Measurements from ENCODE around the gene IQCK.

Gene IQCK

DNA sequence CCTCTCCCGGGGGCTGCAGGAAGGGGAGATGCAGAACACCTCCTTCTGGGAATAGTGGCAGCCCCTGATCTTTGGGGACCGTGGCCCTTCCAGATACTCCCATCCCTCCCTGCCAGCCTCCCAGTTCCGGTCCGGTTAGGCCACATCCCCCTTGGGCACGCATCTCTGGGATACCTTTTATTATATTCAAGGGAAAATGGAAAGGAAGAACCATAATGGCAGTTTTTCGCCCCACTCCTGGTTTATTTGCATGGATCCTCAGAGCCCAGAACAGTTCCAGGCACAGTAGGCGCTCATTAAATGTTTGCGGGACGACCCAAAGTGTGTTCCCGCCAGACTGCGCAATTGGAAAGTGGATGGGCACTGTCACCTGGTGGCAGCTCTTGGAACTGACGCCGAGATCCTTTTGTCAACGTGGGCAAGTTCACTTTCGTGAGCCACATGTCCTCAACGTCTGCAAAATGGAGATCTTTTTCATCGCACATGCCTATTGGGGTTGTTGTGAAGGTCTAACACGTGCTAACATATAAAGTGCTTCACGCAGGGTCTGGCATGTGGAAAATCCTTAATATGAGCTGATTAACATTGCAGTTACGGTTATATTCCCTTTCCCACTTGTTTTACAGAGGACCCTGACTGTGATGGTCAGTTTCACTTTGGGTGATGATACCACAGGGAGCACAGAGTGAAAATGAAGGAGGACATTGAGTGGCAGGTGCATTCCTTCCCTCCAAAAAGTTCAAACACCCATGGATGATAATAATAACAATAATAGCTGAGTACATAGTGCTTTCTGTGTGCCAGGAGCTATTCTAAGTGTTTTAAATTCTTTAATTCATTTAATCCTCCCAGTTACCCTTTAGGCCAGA, 168.2 kb downstream of the IQCK start (continued):
- TF ChIP-seq, protein P1, sequence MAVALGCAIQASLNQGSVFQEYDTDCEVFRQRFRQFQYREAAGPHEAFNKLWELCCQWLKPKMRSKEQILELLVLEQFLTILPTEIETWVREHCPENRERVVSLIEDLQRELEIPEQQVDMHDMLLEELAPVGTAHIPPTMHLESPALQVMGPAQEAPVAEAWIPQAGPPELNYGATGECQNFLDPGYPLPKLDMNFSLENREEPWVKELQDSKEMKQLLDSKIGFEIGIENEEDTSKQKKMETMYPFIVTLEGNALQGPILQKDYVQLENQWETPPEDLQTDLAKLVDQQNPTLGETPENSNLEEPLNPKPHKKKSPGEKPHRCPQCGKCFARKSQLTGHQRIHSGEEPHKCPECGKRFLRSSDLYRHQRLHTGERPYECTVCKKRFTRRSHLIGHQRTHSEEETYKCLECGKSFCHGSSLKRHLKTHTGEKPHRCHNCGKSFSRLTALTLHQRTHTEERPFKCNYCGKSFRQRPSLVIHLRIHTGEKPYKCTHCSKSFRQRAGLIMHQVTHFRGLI (tag by site-specific recombination; IDR thresholded peaks at IDR 0.05): no peak
- TF ChIP-seq ZNF10 (tag by site-specific recombination; IDR thresholded peaks at IDR 0.05): no peak
- no peak for TF ChIP-seq ZFHX2 (tag by site-specific recombination; conservative IDR thresholded peaks at IDR 0.05)
- no peak for TF ChIP-seq ZNF174 (tag by site-specific recombination; IDR thresholded peaks at IDR 0.05)
- TF ChIP-seq ZNF350 (tag by site-specific recombination; IDR thresholded peaks at IDR 0.05): no peak
- no peak for TF ChIP-seq SETDB1 (IDR thresholded peaks at IDR 0.05; ENCODE audit: insufficient read length, low read length)
- no peak for TF ChIP-seq ZNF202 (tag by site-specific recombination; IDR thresholded peaks at IDR 0.05; ENCODE audit: borderline replicate concordance)
- TF ChIP-seq ZNF664 (tag by site-specific recombination; IDR thresholded peaks at IDR 0.05): peak; percentile 99
- TF ChIP-seq, protein P2, sequence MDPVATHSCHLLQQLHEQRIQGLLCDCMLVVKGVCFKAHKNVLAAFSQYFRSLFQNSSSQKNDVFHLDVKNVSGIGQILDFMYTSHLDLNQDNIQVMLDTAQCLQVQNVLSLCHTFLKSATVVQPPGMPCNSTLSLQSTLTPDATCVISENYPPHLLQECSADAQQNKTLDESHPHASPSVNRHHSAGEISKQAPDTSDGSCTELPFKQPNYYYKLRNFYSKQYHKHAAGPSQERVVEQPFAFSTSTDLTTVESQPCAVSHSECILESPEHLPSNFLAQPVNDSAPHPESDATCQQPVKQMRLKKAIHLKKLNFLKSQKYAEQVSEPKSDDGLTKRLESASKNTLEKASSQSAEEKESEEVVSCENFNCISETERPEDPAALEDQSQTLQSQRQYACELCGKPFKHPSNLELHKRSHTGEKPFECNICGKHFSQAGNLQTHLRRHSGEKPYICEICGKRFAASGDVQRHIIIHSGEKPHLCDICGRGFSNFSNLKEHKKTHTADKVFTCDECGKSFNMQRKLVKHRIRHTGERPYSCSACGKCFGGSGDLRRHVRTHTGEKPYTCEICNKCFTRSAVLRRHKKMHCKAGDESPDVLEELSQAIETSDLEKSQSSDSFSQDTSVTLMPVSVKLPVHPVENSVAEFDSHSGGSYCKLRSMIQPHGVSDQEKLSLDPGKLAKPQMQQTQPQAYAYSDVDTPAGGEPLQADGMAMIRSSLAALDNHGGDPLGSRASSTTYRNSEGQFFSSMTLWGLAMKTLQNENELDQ (tag by site-specific recombination; IDR thresholded peaks at IDR 0.05; ENCODE audit: low read depth): no peak
- TF ChIP-seq, protein P3, sequence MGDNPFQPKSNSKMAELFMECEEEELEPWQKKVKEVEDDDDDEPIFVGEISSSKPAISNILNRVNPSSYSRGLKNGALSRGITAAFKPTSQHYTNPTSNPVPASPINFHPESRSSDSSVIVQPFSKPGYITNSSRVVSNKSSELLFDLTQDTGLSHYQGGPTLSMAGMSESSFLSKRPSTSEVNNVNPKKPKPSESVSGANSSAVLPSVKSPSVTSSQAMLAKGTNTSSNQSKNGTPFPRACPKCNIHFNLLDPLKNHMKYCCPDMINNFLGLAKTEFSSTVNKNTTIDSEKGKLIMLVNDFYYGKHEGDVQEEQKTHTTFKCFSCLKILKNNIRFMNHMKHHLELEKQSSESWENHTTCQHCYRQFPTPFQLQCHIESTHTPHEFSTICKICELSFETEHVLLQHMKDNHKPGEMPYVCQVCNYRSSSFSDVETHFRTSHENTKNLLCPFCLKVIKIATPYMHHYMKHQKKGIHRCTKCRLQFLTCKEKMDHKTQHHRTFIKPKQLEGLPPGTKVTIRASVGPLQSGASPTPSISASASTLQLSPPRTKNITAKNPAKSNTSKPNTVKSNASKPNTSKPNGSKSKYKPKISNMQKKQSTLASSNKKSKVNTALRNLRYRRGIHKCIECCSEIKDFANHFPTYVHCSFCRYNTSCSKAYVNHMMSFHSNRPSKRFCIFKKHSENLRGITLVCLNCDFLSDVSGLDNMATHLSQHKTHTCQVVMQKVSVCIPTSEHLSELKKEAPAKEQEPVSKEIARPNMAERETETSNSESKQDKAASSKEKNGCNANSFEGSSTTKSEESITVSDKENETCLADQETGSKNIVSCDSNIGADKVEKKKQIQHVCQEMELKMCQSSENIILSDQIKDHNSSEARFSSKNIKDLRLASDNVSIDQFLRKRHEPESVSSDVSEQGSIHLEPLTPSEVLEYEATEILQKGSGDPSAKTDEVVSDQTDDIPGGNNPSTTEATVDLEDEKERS (tag by site-specific recombination; IDR thresholded peaks at IDR 0.05): no peak
- no peak for TF ChIP-seq ZNF677 (tag by site-specific recombination; IDR thresholded peaks at IDR 0.05)
- TF ChIP-seq ZNF792 (tag by site-specific recombination; IDR thresholded peaks at IDR 0.05): peak; percentile 93
- TF ChIP-seq, protein P4, sequence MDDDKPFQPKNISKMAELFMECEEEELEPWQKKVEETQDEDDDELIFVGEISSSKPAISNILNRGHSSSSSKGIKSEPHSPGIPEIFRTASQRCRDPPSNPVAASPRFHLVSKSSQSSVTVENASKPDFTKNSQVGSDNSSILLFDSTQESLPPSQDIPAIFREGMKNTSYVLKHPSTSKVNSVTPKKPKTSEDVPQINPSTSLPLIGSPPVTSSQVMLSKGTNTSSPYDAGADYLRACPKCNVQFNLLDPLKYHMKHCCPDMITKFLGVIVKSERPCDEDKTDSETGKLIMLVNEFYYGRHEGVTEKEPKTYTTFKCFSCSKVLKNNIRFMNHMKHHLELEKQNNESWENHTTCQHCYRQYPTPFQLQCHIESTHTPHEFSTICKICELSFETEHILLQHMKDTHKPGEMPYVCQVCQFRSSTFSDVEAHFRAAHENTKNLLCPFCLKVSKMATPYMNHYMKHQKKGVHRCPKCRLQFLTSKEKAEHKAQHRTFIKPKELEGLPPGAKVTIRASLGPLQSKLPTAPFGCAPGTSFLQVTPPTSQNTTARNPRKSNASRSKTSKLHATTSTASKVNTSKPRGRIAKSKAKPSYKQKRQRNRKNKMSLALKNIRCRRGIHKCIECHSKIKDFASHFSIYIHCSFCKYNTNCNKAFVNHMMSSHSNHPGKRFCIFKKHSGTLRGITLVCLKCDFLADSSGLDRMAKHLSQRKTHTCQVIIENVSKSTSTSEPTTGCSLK (tag by site-specific recombination; IDR thresholded peaks at IDR 0.05): no peak
- no peak for TF ChIP-seq MEIS1 (CRISPR knock-in tag; IDR thresholded peaks at IDR 0.05; ENCODE audit: borderline replicate concordance)
- TF ChIP-seq, protein P5, sequence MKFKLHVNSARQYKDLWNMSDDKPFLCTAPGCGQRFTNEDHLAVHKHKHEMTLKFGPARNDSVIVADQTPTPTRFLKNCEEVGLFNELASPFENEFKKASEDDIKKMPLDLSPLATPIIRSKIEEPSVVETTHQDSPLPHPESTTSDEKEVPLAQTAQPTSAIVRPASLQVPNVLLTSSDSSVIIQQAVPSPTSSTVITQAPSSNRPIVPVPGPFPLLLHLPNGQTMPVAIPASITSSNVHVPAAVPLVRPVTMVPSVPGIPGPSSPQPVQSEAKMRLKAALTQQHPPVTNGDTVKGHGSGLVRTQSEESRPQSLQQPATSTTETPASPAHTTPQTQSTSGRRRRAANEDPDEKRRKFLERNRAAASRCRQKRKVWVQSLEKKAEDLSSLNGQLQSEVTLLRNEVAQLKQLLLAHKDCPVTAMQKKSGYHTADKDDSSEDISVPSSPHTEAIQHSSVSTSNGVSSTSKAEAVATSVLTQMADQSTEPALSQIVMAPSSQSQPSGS (tag by site-specific recombination; IDR thresholded peaks at IDR 0.05; ENCODE audit: low read depth): no peak
- TF ChIP-seq ZBTB20 (tag by site-specific recombination; IDR thresholded peaks at IDR 0.05): no peak
- TF ChIP-seq SCRT2 (tag by site-specific recombination; IDR thresholded peaks at IDR 0.05): no peak
- TF ChIP-seq, protein P6, sequence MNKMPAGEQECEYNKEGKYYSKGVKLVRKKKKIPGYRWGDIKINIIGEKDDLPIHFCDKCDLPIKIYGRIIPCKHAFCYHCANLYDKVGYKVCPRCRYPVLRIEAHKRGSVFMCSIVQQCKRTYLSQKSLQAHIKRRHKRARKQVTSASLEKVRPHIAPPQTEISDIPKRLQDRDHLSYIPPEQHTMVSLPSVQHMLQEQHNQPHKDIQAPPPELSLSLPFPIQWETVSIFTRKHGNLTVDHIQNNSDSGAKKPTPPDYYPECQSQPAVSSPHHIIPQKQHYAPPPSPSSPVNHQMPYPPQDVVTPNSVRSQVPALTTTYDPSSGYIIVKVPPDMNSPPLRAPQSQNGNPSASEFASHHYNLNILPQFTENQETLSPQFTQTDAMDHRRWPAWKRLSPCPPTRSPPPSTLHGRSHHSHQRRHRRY (tag by site-specific recombination; IDR thresholded peaks at IDR 0.05): no peak
- TF ChIP-seq ZNF701 (tag by site-specific recombination; IDR thresholded peaks at IDR 0.05): no peak
- TF ChIP-seq ZNF146 (tag by site-specific recombination; IDR thresholded peaks at IDR 0.05): no peak
- 0 out of 2 replicates have a peak, but pooled peaks have one; percentile 13 for TF ChIP-seq SP3 (tag by site-specific recombination; IDR thresholded peaks at IDR 0.05)
- TF ChIP-seq, protein P7, sequence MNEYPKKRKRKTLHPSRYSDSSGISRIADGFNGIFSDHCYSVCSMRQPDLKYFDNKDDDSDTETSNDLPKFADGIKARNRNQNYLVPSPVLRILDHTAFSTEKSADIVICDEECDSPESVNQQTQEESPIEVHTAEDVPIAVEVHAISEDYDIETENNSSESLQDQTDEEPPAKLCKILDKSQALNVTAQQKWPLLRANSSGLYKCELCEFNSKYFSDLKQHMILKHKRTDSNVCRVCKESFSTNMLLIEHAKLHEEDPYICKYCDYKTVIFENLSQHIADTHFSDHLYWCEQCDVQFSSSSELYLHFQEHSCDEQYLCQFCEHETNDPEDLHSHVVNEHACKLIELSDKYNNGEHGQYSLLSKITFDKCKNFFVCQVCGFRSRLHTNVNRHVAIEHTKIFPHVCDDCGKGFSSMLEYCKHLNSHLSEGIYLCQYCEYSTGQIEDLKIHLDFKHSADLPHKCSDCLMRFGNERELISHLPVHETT (tag by site-specific recombination; IDR thresholded peaks at IDR 0.05): no peak
- 0 out of 2 replicates have a peak, but pooled peaks have one; percentile 30 for TF ChIP-seq KLF10 (tag by site-specific recombination; IDR thresholded peaks at IDR 0.05)
- no peak; the same call in 1 of the 2 replicates for TF ChIP-seq ZNF394 (tag by site-specific recombination; IDR thresholded peaks at IDR 0.05; ENCODE audit: borderline replicate concordance)
- no peak for TF ChIP-seq KLF8 (tag by site-specific recombination; IDR thresholded peaks at IDR 0.05)
- no peak for TF ChIP-seq ZNF530 (tag by site-specific recombination; IDR thresholded peaks at IDR 0.05; ENCODE audit: low read depth)

Data from HEK293 (cell line).